Uterus (tissue), 2 donors: ENCODE measurements around the gene CDH13.

Experiments
- POLR2A ChIP-seq, 2 donors: fragments of 450-650 bp; IDR thresholded peaks; one replicate each; pipeline ENCODE4 v1.6.1; 2016; ENCODE audit warnings: antibody characterized with exemption in 2 of 2, mild to moderate bottlenecking in 1 of 2, moderate library complexity in 1 of 2
- TF ChIP-seq, protein P1 (sequence below), 4 experiments: fragments of 200-600 bp in 2 of 4; fragments of 450-650 bp in 2 of 4; sonication (generic) in 2 of 4; IDR thresholded peaks; one replicate each; pipeline ENCODE4 v1.5.1; 2016 to 2019; ENCODE audit warnings: antibody characterized with exemption in 4 of 4, mild to moderate bottlenecking in 2 of 4, moderate library complexity in 1 of 4

DNA sequence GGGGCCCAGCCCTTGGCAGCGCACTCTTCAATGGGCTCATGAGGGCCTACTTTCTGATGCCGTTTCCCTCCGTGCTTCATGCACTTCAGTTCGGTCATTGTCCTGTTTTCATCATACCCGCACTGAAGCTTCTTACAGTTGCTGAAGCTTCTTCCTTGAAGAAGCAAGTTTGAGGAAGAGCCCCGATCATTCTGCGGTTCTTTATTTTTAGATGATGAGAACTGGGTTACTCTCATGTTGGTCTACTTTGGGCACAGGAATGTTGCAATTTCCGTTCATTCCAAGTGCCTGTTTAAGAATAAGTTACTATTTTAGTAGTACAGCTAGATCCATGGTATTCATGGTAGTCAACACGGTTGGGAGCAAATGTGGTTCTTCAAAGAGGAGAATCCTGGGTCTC is 593.3 kb downstream of the CDH13 start:
- TF ChIP-seq, protein P1, sequence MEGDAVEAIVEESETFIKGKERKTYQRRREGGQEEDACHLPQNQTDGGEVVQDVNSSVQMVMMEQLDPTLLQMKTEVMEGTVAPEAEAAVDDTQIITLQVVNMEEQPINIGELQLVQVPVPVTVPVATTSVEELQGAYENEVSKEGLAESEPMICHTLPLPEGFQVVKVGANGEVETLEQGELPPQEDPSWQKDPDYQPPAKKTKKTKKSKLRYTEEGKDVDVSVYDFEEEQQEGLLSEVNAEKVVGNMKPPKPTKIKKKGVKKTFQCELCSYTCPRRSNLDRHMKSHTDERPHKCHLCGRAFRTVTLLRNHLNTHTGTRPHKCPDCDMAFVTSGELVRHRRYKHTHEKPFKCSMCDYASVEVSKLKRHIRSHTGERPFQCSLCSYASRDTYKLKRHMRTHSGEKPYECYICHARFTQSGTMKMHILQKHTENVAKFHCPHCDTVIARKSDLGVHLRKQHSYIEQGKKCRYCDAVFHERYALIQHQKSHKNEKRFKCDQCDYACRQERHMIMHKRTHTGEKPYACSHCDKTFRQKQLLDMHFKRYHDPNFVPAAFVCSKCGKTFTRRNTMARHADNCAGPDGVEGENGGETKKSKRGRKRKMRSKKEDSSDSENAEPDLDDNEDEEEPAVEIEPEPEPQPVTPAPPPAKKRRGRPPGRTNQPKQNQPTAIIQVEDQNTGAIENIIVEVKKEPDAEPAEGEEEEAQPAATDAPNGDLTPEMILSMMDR (IDR thresholded peaks at IDR 0.05) = no peak
- no peak for TF ChIP-seq POLR2A (IDR thresholded peaks at IDR 0.05)
